Heart left ventricle (tissue), 13 donors: ENCODE data around the gene ZNF605.

Source experiments
- POLR2A ChIP-seq, 2 donors: fragments of 450-650 bp; IDR thresholded peaks; one replicate each; pipeline ENCODE4 v1.6.1; 2017; ENCODE audit warnings: antibody characterized with exemption in 2 of 2, mild to moderate bottlenecking in 2 of 2, moderate library complexity in 2 of 2
- TF ChIP-seq, protein P1 (sequence below), 12 donors: fragments of 200-600 bp; sonication (generic) in 4 of 12; IDR thresholded peaks; one replicate each; pipeline versions ENCODE4 v1.5.0 to v1.8.0; 2018 to 2022; ENCODE audit warnings: antibody characterized with exemption in 12 of 12, mild to moderate bottlenecking in 5 of 12
- donor health status: ischemic (EF 13 %, LVEDD 7.1; RV severe dilation, severe dysfunction).
- donor health status: DM: no; HTN: yes; CAD: no.
- donor health status: DM: no; HTN: no; CAD: no.
- donor health status: ischemic (EF 25% LVEDD 6.9; RV normal size, moderate dysfunction).
- donor health status: ischemic (EF 25% LVEDD 5.7; RV mildly dilated, moderate dysfunction).
- donor health status: ischemic (EF 35%, LVEDD 5.7; RV mildly dilated, moderate dysfunction).
- donor health status: nonischemic (EF 11% LVEDD 7.7; RV severe dilation, severe dysfunction).
- donor health status: DM: yes; HTN: yes; CAD: no.
- donor health status: PGD.
- donor health status: ischemic (EF 29% LVEDD 5.4; RV normal size, mild dysfunction).
- donor health status: nonischemic (EF 23%, LVEDD 6.1; RV moderate dilation, normal function).

DNA sequence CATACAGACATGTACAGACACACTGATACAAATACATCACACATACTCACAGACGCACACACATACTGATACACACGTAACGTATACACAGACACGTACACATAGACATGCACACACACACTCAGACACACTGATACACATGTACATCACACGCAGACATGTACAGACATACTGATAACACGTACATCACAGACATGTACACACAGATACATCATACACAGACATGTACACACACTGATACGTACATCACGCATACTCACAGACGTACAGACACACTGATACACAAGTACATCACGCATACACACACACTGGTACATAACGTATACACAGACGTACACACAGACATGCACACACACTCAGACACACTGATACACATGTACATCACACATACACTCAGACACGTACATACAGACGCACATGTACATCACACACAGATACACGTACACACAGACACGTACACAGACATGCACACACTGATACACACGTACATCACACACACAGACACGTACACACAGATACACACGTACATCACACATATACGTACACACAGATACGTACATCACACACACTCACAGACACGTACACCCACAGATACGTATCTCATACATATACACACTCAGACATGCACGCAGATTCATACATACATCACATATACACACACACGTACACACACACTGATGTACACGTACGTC, 5.1 kb downstream of the ZNF605 start:
- TF ChIP-seq, protein P1, sequence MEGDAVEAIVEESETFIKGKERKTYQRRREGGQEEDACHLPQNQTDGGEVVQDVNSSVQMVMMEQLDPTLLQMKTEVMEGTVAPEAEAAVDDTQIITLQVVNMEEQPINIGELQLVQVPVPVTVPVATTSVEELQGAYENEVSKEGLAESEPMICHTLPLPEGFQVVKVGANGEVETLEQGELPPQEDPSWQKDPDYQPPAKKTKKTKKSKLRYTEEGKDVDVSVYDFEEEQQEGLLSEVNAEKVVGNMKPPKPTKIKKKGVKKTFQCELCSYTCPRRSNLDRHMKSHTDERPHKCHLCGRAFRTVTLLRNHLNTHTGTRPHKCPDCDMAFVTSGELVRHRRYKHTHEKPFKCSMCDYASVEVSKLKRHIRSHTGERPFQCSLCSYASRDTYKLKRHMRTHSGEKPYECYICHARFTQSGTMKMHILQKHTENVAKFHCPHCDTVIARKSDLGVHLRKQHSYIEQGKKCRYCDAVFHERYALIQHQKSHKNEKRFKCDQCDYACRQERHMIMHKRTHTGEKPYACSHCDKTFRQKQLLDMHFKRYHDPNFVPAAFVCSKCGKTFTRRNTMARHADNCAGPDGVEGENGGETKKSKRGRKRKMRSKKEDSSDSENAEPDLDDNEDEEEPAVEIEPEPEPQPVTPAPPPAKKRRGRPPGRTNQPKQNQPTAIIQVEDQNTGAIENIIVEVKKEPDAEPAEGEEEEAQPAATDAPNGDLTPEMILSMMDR (IDR thresholded peaks at IDR 0.05) = no peak
- no peak for TF ChIP-seq POLR2A (IDR thresholded peaks at IDR 0.05)
